KOPT-K1 (cell line): ENCODE measurements around the gene HOXD8.

Experiments
- H3K27ac ChIP-seq: fragments of 200-600 bp; sonication (generic); 2 replicates; pipeline ENCODE4 v1.5.1; 2016; ENCODE audit warnings: antibody characterized with exemption, mild to moderate bottlenecking, low read depth, low read length; ENCODE audit not compliant: poor library complexity, severe bottlenecking
- H3K36me3 ChIP-seq: fragments of 200-600 bp; sonication (generic); 2 replicates; pipeline ENCODE4 v1.5.1; 2017; ENCODE audit warnings: antibody characterized with exemption, mild to moderate bottlenecking, low read length, moderate library complexity; ENCODE audit not compliant: insufficient read depth
- H3K9me3 ChIP-seq: fragments of 200-600 bp; sonication (generic); 2 replicates; pipeline ENCODE4 v1.5.1; 2017; ENCODE audit warnings: antibody characterized with exemption, low read length, mild to moderate bottlenecking; ENCODE audit not compliant: insufficient read depth, poor library complexity, severe bottlenecking

The HOXD8 gene

DNA sequence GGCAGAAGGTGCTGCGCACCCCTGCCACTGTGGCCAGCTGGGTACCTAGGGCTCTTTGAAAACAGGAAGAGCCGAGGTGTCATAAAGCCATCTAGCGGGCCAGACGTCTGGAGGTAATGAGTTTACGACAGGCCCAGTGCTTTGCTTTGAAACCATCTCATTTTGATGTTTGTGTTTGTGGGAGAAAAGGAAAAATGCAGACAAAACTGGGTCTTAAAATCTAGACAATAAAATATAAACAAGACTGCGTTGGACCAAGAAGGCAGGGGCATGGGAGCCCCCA is 3.8 kb upstream of the HOXD8 start:
- H3K27ac ChIP-seq: no peak overlapping the region

DNA sequence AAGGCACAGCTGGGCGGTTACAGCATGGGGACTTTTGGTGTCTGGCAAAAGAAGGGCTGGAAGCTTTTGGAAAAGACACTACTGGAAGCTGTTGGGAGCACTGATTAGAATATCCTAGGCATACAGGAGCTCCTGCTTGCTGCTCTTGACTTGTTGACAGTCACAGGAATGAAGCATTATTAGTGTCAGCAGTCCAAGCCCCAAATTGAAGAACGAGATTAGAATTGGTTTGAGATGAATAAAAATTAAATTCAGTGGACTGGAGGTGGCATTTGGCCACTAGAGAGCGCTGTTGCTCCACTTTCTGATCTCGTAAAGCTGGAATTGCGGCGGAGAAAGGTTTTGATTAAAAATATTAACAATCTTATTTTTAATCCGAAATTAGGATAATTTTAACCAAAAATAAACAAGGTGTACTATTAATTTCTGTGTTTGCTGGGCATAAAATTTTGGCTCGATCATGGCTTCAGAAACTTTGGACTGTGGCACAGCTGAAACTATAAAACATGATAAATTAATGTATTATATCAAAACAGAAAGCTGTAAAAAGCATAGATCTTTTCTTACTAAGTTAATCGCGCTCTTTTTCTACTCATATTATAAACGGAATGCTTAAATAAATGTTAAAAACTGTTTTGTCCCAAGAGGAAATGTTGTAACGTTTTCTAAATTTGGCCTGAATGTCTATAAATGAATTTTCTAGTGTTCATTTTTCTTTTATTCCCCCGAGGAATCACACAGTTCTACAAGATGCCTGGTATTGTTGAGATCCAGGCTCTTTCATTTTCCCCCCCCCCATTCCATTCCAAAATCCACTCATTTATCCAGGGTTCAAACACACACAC is 2.4 kb upstream of the HOXD8 start:
- no peaks in the 10 kb centered on the region for H3K36me3 ChIP-seq

More for the DNA sequence above, 3.8 kb upstream of the HOXD8 start:
- Histone ChIP-seq H3K36me3 (no peaks in the 10 kb centered on the region), H3K9me3 (no peaks in the 10 kb centered on the region)

DNA sequence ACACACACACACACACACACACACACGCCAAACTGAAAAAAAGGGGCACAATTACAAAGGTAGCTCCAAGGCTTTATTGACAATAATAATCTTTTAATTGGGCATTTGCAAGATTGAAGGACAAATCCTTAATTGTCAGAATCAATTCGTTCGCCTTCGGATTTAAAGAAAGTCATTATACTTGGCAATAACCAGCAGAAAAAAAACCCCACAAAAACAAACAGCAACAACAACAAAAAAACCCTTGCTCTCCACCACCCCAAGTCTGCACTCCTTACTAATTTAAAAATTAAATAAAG is 1.8 kb upstream of the HOXD8 start:
- Histone ChIP-seq H3K27ac (no peak overlapping the region), H3K9me3 (no peaks in the 10 kb centered on the region), H3K36me3 (no peaks in the 10 kb centered on the region)

More for the DNA sequence above, 2.4 kb upstream of the HOXD8 start:
- Histone ChIP-seq H3K27ac (no peak overlapping the region), H3K9me3 (no peaks in the 10 kb centered on the region)

DNA sequence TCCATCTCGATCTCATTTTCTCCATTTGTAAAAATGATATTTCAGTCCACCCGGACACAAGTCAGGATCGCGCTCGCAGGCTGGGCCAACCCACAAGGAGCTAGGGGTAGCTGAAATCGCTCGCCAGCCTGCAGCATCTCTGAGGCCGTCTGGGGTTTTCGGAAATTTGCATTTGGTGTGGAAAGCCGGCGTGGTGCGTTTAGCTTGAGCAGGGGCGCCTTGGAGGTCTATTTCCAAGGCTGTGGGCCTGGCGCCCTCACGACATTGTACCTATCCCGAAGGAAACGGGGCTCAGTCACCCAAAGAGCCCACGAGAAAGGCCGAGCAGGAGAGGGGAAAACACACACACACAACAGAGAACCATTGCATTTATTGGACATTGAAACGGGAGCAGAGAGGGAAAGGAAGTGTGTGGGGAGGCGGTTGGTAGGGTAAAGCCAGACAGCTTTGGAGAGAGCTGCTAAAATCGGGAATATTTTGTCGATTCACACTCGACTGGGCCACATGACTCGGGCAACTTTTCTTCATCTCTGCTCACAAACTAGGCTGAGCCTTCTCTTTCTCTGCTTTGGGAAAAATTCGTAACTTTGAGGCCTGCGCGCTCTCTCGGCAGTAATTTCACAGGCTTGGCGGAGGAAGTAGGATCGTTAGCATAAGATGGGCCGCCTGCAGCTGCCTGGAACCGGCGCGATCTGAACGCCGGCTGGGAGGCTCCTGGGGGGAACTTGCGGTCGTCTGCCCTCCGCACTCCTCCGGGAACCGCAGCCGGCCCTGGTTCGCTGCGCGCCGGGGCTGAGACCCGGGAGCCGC is 1.1 kb upstream of the HOXD8 start:
- no peaks in the 10 kb centered on the region for H3K36me3 ChIP-seq
- H3K9me3 ChIP-seq: no peaks in the 10 kb centered on the region
- no peak overlapping the region for H3K27ac ChIP-seq

DNA sequence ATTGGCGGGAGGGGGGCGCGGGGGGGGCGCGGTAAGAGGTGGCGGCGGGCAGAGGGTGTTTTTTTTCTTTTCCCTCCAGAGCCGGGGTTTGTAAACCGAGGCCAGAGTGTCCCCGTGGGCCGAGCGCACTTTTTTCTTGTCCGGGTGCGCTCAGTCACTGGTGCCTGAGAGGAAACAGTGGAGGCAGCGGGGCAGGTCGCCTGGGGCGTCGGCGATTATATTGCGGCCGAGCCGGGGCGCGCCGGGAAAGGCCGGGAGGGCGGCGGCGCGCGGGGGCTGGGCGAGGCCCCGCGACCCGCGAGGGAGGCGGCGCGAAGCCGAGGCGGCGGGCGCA is 275 bp downstream of the HOXD8 start:
- H3K27ac ChIP-seq: no peak overlapping the region
- no peaks in the 10 kb centered on the region for H3K9me3 ChIP-seq
- H3K36me3 ChIP-seq: no peaks in the 10 kb centered on the region

DNA sequence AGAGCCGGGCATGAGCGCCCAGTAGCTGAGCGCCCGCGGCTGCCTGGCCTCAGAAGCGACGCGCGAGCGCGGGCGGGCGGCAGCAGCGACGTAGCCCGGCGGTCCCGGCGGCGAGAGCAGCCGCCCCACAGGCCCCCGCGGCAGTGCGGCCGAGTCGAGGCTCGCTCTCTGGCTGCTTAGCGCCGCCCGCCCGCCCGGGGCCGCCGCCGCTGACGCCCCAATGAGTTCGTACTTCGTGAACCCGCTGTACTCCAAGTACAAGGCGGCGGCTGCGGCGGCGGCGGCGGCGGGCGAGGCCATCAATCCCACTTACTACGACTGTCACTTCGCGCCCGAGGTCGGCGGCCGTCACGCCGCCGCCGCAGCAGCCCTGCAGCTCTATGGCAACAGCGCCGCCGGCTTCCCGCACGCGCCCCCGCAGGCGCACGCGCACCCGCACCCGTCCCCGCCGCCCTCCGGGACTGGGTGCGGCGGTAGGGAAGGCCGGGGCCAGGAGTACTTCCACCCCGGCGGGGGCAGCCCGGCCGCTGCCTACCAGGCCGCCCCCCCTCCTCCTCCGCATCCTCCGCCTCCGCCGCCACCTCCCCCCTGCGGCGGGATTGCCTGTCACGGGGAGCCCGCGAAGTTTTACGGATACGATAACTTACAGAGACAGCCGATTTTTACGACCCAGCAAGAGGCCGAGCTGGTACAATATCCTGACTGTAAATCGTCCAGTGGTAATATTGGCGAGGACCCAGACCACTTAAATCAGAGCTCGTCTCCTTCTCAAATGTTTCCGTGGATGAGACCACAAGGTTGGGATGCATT is 847 bp downstream of the HOXD8 start:
- Histone ChIP-seq H3K27ac (no peak overlapping the region), H3K36me3 (no peaks in the 10 kb centered on the region), H3K9me3 (no peaks in the 10 kb centered on the region)

DNA sequence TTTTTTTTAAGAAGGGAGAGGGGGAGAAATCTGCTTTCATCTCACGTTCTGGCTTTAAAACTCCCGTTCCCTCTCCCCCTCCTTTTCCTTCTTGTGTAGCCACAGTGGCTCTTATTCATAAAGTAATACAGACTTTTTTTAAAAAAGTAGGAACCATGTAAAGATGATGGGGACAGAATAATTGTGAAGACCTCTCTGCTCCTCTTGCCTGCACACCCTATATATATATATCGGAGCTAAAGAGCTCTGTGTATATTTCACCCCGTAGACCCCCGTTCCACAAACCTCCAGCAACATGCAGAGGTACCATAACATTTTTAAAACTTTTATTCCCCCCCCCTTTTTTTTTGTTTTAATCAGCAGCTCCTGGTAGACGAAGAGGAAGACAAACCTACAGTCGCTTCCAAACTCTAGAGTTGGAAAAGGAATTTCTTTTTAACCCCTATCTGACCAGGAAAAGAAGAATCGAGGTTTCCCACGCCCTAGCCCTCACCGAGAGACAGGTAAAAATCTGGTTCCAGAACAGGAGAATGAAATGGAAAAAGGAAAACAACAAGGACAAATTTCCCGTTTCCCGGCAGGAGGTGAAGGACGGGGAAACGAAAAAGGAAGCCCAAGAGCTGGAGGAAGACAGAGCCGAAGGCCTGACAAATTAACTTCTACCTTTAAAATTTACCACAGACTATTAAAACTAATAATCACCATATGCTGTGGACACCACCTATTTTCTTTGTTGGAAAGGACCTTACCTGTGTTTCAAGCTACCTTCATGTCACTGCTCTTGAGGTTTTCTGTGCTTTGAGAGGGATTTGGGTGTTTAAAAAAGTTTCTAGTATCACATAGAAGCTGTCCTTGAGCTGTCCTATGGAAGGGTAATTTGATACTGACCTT is 1.7 kb downstream of the HOXD8 start:
- no peaks in the 10 kb centered on the region for H3K36me3 ChIP-seq
- H3K9me3 ChIP-seq: no peaks in the 10 kb centered on the region
- H3K27ac ChIP-seq: no peak overlapping the region

DNA sequence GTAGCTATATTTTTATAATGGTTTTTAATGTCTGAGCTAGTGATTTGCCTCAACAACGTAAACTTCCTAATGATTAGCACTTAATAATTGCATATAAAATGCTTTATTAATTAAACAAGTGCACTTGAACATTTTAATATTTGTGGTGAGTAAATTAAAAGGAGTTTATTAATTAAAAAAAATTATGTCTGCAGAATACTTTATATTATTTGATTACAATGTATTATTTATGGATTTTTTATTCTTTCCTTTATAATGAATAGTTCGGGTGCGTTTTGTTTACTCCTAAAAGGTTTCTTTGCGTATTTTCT is 2.3 kb downstream of the HOXD8 start:
- Histone ChIP-seq H3K27ac (no peak overlapping the region), H3K9me3 (no peaks in the 10 kb centered on the region), H3K36me3 (no peaks in the 10 kb centered on the region)

DNA sequence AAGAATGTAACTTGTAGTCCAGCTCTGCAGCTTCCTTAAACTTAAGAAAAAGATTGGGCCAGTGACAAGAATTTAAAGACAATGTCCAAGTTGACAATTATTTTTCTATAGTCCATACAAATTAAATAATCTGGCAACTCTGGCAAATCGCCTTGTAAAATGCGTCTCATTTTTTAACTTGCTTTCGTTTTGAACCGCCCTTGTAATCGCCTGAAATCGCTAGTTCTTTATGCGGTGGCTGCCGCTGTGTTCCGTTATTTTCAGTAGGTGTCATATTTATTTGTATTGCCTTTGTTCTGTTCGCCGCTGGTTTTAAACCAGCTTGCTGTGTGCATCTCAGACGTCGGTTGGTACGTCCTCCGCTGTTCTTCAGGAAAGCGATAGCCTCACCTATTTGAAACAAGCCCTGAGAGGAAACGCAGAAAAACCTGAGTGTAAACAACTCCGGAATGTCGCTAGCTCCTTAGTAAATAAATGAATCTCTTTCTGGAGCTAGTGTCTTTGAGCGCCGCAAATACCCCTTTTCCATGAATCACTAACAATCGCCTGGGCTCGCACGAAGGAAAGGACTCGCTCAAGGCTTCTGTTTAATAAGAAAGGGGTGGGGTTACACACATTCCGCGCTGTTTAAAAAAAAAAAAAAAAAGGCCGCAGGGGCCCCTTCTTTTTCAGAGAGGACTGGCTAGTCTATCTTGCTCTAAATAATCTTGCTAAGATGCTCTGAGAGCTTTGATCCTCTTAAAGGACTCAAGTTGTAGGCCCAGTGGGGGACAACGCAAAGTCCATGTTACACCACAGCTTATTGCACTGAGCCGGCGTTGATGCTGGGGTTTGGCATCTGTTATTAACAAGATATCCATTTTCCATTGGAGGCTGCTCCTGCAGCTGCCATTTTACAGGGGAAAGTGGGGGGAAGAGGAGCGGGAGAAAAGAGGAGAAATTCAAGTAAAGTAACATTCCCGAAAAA is 3.0 kb downstream of the HOXD8 start:
- no peak overlapping the region for H3K27ac ChIP-seq
- no peaks in the 10 kb centered on the region for H3K36me3 ChIP-seq
- H3K9me3 ChIP-seq: no peaks in the 10 kb centered on the region

DNA sequence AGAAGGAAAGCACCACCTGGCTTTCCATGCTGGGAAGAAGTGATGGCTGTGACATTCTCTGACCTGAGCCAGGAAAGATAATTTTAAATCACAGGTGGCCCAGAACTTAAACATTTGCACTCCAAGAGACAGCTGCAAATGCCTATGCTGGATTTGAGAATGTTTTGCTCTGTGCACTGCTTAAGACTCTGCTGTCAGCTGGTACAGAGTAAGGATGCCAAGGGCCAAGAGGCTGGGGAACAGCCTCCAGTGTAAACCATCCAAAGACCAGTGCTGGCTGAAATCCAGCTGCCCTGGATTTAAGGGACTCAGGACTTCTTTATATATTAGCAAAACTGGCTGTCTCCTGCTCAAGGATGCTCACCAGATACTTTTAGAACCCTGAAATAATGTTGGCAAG is 3.9 kb downstream of the HOXD8 start:
- Histone ChIP-seq H3K36me3 (no peaks in the 10 kb centered on the region), H3K27ac (no peak overlapping the region), H3K9me3 (no peaks in the 10 kb centered on the region)

DNA sequence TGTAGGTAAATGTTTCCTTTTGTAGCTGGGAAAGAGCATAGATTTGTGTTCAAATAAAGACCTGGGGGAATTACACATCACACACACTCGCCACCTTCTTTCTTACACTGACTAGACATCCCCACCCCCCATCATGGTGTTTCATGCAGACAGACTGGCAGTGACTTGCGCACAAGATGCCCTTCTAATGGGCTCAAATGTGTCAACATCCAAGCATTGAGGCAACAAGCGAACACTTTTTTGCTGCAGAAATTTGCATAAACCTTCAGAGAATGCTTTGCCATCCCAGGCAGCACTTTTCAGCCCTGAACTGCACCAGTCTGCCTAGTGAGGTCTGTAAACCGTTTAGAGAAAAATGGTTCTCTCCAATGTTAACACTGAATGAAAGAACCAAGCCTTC is 4.5 kb downstream of the HOXD8 start:
- Histone ChIP-seq H3K9me3 (no peaks in the 10 kb centered on the region), H3K36me3 (no peaks in the 10 kb centered on the region), H3K27ac (no peak overlapping the region)

DNA sequence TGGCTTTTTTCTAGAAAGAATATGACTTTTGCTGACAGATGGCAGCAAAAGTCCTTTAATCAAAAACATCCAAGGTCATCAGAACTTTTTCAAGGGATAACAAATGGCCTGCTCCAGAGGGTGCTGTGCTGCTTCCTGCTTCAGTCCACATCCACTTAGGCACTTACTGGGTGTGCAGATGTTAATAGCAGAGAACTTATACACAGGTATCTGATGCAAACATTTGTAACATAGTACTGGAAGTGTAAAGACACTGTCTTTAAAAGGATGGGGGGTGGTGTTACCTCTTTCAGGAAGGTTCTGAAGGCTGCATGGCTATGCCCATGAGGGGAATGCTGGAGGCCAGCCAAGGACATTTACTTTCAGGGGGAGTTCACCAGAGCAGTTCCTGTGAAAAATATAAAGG is 5.5 kb downstream of the HOXD8 start:
- Histone ChIP-seq H3K27ac (no peak overlapping the region), H3K36me3 (no peaks in the 10 kb centered on the region), H3K9me3 (no peaks in the 10 kb centered on the region)

DNA sequence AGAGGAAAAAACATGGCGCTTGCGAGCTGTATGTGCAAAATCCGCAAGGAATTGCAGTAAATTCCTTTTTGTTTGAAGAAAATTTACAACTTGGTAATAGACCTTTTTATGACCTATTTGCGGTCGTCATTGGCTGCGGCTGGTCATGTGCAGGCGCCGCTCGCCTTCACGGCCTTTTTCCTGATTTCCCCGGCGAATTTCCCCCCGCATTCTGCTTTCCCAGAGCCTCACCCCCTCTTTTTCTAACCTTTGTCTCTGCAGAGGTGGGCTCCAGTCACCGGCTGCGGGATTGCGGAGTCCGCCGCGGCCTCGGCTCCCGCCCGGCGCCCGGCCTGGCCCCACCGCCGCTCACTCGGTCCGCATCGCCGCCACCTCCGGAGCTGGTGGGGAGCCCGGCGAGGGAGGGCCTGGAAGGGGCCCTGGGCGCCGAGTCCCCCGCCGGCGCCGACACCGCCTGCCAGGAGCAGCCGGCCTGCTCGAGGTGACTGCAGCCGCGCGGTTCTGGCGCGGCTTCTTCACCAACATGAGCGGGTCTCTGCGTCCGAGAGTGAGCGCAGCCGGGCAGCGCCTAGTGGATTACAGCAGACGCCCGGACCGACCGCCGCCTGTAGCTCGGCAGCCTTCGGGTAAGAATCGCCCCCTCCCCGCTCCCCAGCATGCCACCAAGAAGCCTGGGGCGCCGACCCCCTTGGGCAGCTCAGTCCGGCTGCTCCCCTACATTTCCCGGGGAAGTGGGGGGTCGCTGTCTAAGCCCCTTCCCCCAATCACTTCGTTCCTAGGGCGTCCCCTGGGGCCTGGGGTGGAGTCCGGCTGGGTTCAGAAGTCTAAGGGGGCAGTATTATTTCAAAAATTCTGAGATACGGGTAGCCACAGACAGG is 7.1 kb downstream of the HOXD8 start:
- H3K27ac ChIP-seq: no peak overlapping the region
- H3K36me3 ChIP-seq: no peaks in the 10 kb centered on the region
- H3K9me3 ChIP-seq: no peaks in the 10 kb centered on the region
